NCI-H2227 treated with DMSO at 0.1 percent for 48 hours (cell line): ENCODE data around the gene ZNF729.
"Not testable (repeated sequence)": the region's sequence is repeated elsewhere in the genome, so short reads cannot be mapped to it uniquely, and the experiment has no call there.

Experiments
- DNase-seq: peaks from one replicate; lab custom pipeline; 2025; lab: John Stamatoyannopoulos, UW

The ZNF729 gene

GRCh38 chr19:22286151-22286810 lies at the start of gene ZNF729:
TSS of gene ZNF729 (plus strand) at chr19:22286441. CDS start at chr19:22286526, 85 bp downstream.
- DNase-seq = no peak

- no peak for DNase-seq
Measured at GRCh38 chr19:22256856-22257255, 29.4 kb upstream of the ZNF729 start.

DNA sequence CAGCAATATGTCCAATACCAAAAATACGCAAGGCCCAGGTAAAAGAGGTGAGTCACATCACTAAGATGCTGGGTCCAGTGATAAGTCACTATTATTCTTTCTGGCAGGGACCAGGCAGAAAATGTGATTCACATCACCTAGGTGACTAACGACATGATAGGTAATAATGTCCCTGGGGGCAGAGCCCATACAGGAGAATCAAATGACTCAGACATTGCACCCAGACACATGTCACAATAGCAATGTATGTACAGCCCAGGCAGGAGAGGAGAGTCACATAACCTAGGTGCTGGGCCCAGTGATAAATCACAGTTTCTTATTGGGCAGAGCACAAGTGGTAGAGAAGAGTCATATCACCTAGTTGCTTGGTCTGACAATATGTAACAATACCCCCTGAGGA lies 28.9 kb upstream of the ZNF729 start:
- no peak for DNase-seq

DNA sequence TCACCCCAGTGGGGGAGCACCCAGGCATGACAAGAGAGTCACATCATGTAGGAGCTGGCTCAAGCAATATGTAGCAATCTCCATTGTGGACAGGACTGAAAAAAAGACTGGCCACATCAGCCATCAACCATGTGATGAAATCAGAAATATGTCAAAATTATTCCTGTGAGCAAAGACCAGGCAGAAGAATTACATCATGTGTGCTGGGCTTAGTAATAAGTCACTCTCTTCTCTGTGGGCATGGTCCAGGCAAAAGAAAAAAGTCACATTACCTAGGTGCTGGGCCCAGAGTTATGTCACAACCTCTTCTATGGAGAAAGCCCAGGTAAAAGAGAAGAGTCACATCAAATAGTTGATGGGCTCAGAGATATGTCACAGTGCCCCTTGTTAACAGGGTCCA lies 28.3 kb upstream of the ZNF729 start:
- DNase-seq = no peak

DNA sequence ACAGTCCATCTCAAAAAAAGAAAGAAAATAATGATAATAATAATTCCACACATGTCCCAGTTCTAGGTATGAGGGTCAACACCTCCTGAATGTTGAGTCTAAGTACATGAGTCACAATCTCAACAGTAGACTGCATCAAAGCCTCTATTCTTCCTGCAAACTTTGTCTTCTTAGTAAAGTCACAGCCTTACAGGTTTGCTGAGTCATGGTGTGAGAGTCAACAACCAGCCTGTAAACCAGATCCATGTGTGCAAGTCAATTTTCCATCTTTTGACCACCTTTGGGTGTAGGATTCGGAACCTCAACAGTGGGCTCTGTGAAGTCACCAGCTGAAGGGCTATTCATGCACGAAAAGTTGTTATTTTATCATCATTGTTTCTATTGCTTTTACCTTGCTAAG lies 25.7 kb upstream of the ZNF729 start:
- no peak for DNase-seq

GRCh38 chr19:22261596-22261995 lies 24.6 kb upstream of the ZNF729 start:
- DNase-seq = no peak

GRCh38 chr19:22263121-22263520 lies 23.1 kb upstream of the ZNF729 start:
- DNase-seq = no peak

- not testable (repeated sequence) for DNase-seq
Measured at GRCh38 chr19:22321554-22321953, 35.3 kb downstream of the ZNF729 start.

GRCh38 chr19:22326219-22326618 lies 40.0 kb downstream of the ZNF729 start:
- no peak for DNase-seq

- DNase-seq = no peak
Measured at GRCh38 chr19:22327321-22327720, 41.1 kb downstream of the ZNF729 start.

GRCh38 chr19:22331521-22331920 lies 45.3 kb downstream of the ZNF729 start:
- DNase-seq = no peak

- DNase-seq = no peak
Measured at GRCh38 chr19:22332924-22333323, 46.7 kb downstream of the ZNF729 start.

DNA sequence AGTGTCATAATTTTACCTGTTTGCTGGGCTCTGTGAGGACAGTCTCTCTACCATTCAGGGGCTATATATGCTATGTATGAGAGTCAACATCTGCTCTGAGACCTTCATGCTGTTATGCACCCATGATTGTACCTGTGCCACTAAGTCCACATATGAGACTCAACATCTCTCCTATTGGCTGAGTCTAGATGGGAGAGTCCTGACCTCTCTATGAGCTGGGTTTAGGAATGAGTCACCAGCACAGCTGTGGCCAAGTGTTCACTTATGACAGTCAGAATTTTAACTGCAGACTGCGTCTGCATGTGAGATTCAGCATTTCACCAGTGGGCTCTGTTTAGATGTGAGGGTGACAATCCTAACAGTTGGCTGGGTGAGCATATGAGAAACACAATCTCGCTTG lies 49.5 kb downstream of the ZNF729 start:
- no peak for DNase-seq

- DNase-seq = no peak
Measured at GRCh38 chr19:22354665-22355064, 68.4 kb downstream of the ZNF729 start.
